ENCODE data around the gene MAGI1.

Gene MAGI1

GRCh38 chr3:65412588-65412987 lies 626.1 kb downstream of the MAGI1 start:
- no peak for TF ChIP-seq RARB (CRISPR knock-in tag; IDR thresholded peaks at IDR 0.05)
- TF ChIP-seq ZC3H10 (CRISPR knock-in tag; IDR thresholded peaks at IDR 0.05): no peak
- TF ChIP-seq TSHZ2 (CRISPR knock-in tag; IDR thresholded peaks at IDR 0.05): no peak
- TF ChIP-seq ZNF565 (CRISPR knock-in tag; conservative IDR thresholded peaks at IDR 0.05; ENCODE audit: low read depth): no peak
- TF ChIP-seq ZNF70 (CRISPR knock-in tag; IDR thresholded peaks at IDR 0.05): no peak
- TF ChIP-seq PPARA (CRISPR knock-in tag; IDR thresholded peaks at IDR 0.05; ENCODE audit: borderline replicate concordance): no peak
- TF ChIP-seq TOX (CRISPR knock-in tag; IDR thresholded peaks at IDR 0.05; ENCODE audit: borderline replicate concordance): no peak
- TF ChIP-seq ARNTL (CRISPR knock-in tag; IDR thresholded peaks at IDR 0.05; ENCODE audit: borderline replicate concordance, low read depth): no peak
- no peak for TF ChIP-seq BACH2 (CRISPR knock-in tag; IDR thresholded peaks at IDR 0.05; ENCODE audit: borderline replicate concordance)
- no peak for TF ChIP-seq ZFP3 (CRISPR knock-in tag; IDR thresholded peaks at IDR 0.05)
- no peak for ATAC-seq

GRCh38 chr3:65411367-65411766 lies 627.4 kb downstream of the MAGI1 start:
- TF ChIP-seq TCF4 (CRISPR knock-in tag; IDR thresholded peaks at IDR 0.05; ENCODE audit: borderline replicate concordance): no peak
- TF ChIP-seq BACH2 (CRISPR knock-in tag; IDR thresholded peaks at IDR 0.05; ENCODE audit: borderline replicate concordance): no peak
- ATAC-seq: no peak

GRCh38 chr3:65409176-65409569 lies 629.5 kb downstream of the MAGI1 start:
- no peak for TF ChIP-seq CSDC2 (CRISPR knock-in tag; IDR thresholded peaks at IDR 0.05)
- no peak for ATAC-seq

- TF ChIP-seq ZFP30 (CRISPR knock-in tag; IDR thresholded peaks at IDR 0.05) (no peak), PPARA (CRISPR knock-in tag; IDR thresholded peaks at IDR 0.05; ENCODE audit: borderline replicate concordance) (no peak)
- ATAC-seq: no peak
Measured at GRCh38 chr3:65408531-65409175, 630.1 kb downstream of the MAGI1 start.

GRCh38 chr3:65406470-65406869 lies 632.2 kb downstream of the MAGI1 start:
- ATAC-seq: no peak
- TF ChIP-seq ISL1 (CRISPR knock-in tag; IDR thresholded peaks at IDR 0.05) (no peak), PPARA (CRISPR knock-in tag; IDR thresholded peaks at IDR 0.05; ENCODE audit: borderline replicate concordance) (no peak), PATZ1 (CRISPR knock-in tag; IDR thresholded peaks at IDR 0.05; ENCODE audit: borderline replicate concordance) (no peak)

- ATAC-seq: peak; percentile 98
Measured at GRCh38 chr3:65402597-65402996, 636.1 kb downstream of the MAGI1 start.

GRCh38 chr3:65401359-65402305 lies 637.1 kb downstream of the MAGI1 start:
- no peak for ATAC-seq
- TF ChIP-seq ZC3H10 (CRISPR knock-in tag; IDR thresholded peaks at IDR 0.05) (no peak), ESRRG (CRISPR knock-in tag; IDR thresholded peaks at IDR 0.05) (no peak), ZNF70 (CRISPR knock-in tag; IDR thresholded peaks at IDR 0.05) (no peak)

More at GRCh38 chr3:65402597-65402996, 636.1 kb downstream of the MAGI1 start:
- TF ChIP-seq GLIS3 (CRISPR knock-in tag; IDR thresholded peaks at IDR 0.05): no peak
- no peak for TF ChIP-seq SNAI2 (CRISPR knock-in tag; IDR thresholded peaks at IDR 0.05)
- TF ChIP-seq ESRRG (CRISPR knock-in tag; IDR thresholded peaks at IDR 0.05): no peak
- TF ChIP-seq PPARA (CRISPR knock-in tag; IDR thresholded peaks at IDR 0.05; ENCODE audit: borderline replicate concordance): no peak
- no peak for TF ChIP-seq CSDC2 (CRISPR knock-in tag; IDR thresholded peaks at IDR 0.05)
- no peak for TF ChIP-seq ZFP30 (CRISPR knock-in tag; IDR thresholded peaks at IDR 0.05)
